Left lung (tissue), 10 donors: ENCODE data around the gene KIAA1549. TPM values are rescaled to one million over a fixed set of nuclear protein-coding genes. Genes with fewer than 3 reads are reported as not detected.

Source experiments
- ATAC-seq: fragments of 200-7000 bp; cut with Tn5 transposase; one replicate; pipeline ENCODE4 v1.9.1; 2020; ENCODE audit warnings: moderate library complexity
- DNase-seq, 4 donors: peaks; one replicate each; pipeline ENCODE4 v3.0.0-alpha.2; 2013 to 2020
- H3K27ac ChIP-seq, 2 donors: fragments of 200-600 bp; sonication (generic) in 1 of 2; one replicate each; pipeline versions ENCODE4 v1.5.0 to v1.8.0; 2020 to 2021
- H3K27me3 ChIP-seq, 2 donors: fragments of 200-600 bp; sonication (generic) in 1 of 2; one replicate each; pipeline versions ENCODE4 v1.5.0 to v1.8.0; 2020 to 2021
- H3K36me3 ChIP-seq, 2 donors: fragments of 200-600 bp; sonication (generic) in 1 of 2; one replicate each; pipeline versions ENCODE4 v1.5.0 to v1.8.0; 2020 to 2021
- H3K4me1 ChIP-seq, 2 donors: fragments of 200-600 bp; one replicate each; pipeline ENCODE4 v1.8.0; 2021
- H3K4me3 ChIP-seq, 2 donors: fragments of 200-600 bp; sonication (generic) in 1 of 2; one replicate each; pipeline versions ENCODE4 v1.5.0 to v1.8.0; 2020 to 2021; ENCODE audit warnings: mild to moderate bottlenecking in 1 of 2
- H3K9me3 ChIP-seq, 2 donors: fragments of 200-600 bp; sonication (generic) in 1 of 2; one replicate each; pipeline versions ENCODE4 v1.5.0 to v1.8.0; 2020 to 2021
- CTCF ChIP-seq, 2 donors: fragments of 200-600 bp; sonication (generic) in 1 of 2; IDR thresholded peaks; one replicate each; pipeline versions ENCODE4 v1.5.0 to v1.8.0; 2021; ENCODE audit warnings: antibody characterized with exemption in 2 of 2
- intact Hi-C, 2 donors: fragments of 100-400 bp; cut with DNase I; formaldehyde crosslinking; loops; one replicate each; pipeline versions ENCODE4 v1.11.2 to v1.14.2; 2022
- polyA plus RNA-seq, 6 donors: library from polyadenylated mRNA; unstranded; fragments of 120-200 nt; gene quantifications; one replicate each; pipeline ENCODE4 v1.2.1, GENCODE V29; 2013; ENCODE audit not compliant: insufficient read length in 6 of 6
- total RNA-seq, 2 donors: library from RNA; stranded (reverse); fragmentation: NEBNext Ultra II Directional; extraction: Animal tissue kit (Norgen Biotek cat#: 25700); gene quantifications; one replicate each; pipeline ENCODE4 v1.2.1, GENCODE V29; 2021
- donor health status: DM: no; HTN: yes; CAD: no.
- donor health status: DM: no; HTN: no; CAD: no.

Gene KIAA1549
- total and polyA plus RNA-seq, 8 donors = 4.1 to 16.9 (median 14.9) TPM

- no peaks in the 10 kb centered on the region for H3K27me3 ChIP-seq
- no peak for DNase-seq
- H3K9me3 ChIP-seq = no peaks in the 10 kb centered on the region
- no peak for ATAC-seq
- intact Hi-C loops = no loop called here
- H3K4me1 ChIP-seq = no peaks in the 10 kb centered on the region
- no peaks in the 10 kb centered on the region for H3K36me3 ChIP-seq
- TF ChIP-seq CTCF (IDR thresholded peaks at IDR 0.05) = no peak
- no peak overlapping the region for H3K27ac ChIP-seq
- H3K4me3 ChIP-seq = no peak overlapping the region
Measured at GRCh38 chr7:138875794-138876193, 105.4 kb downstream of the KIAA1549 start.

- ATAC-seq = no peak
- Histone ChIP-seq H3K36me3 (peaks cover 0 to 8% of the 10 kb centered on the region in 2 donors), H3K9me3 (no peaks in the 10 kb centered on the region), H3K27me3 (no peaks in the 10 kb centered on the region), H3K27ac (no peak overlapping the region), H3K4me1 (no peaks in the 10 kb centered on the region), H3K4me3 (no peak overlapping the region)
- no peak for DNase-seq
- intact Hi-C loops = no loop called here
- no peak for TF ChIP-seq CTCF (IDR thresholded peaks at IDR 0.05)
Measured at GRCh38 chr7:138873220-138873892, 107.8 kb downstream of the KIAA1549 start.

DNA sequence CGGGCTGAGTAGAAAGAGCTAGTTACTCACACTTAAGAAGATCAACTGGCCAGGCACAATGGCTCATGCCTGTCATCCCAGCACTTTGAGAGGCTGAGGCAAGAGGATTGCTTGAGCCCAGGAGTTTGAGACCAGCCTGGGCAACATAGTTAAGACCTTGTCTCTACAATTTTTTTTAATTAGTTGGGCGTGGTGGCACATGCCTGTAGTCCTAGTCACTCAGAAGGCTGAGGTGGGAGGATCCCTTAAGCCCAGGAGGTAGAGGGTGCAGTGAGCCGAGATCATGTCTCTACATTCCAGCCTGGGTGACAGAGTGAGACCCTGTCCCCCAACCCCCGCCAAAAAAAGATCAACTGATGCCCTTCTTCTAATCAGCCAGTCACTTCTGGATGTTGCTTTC, 108.6 kb downstream of the KIAA1549 start:
- H3K27me3 ChIP-seq = no peaks in the 10 kb centered on the region
- DNase-seq (no peak), ATAC-seq (no peak)
- TF ChIP-seq CTCF (IDR thresholded peaks at IDR 0.05) = no peak
- H3K27ac ChIP-seq = no peak overlapping the region
- intact Hi-C loops = no loop called here
- no peak overlapping the region for H3K4me3 ChIP-seq
- peaks cover 0 to 8% of the 10 kb centered on the region in 2 donors for H3K36me3 ChIP-seq
- no peaks in the 10 kb centered on the region for H3K9me3 ChIP-seq
- no peaks in the 10 kb centered on the region for H3K4me1 ChIP-seq

- no peaks in the 10 kb centered on the region for H3K27me3 ChIP-seq
- no peak for ATAC-seq
- intact Hi-C loops = no loop called here
- no peak for TF ChIP-seq CTCF (IDR thresholded peaks at IDR 0.05)
- peaks cover 0 to 8% of the 10 kb centered on the region in 2 donors for H3K36me3 ChIP-seq
- no peak overlapping the region for H3K4me3 ChIP-seq
- H3K27ac ChIP-seq = no peak overlapping the region
- DNase-seq = no peak
- H3K9me3 ChIP-seq = no peaks in the 10 kb centered on the region
- H3K4me1 ChIP-seq = no peaks in the 10 kb centered on the region
Measured at GRCh38 chr7:138871814-138872090, 109.4 kb downstream of the KIAA1549 start.

- no peaks in the 10 kb centered on the region for H3K9me3 ChIP-seq
- peaks cover 0 to 8% of the 10 kb centered on the region in 2 donors for H3K36me3 ChIP-seq
- TF ChIP-seq CTCF (IDR thresholded peaks at IDR 0.05) = no peak
- no peak overlapping the region for H3K27ac ChIP-seq
- H3K4me1 ChIP-seq = no peaks in the 10 kb centered on the region
- no peaks in the 10 kb centered on the region for H3K27me3 ChIP-seq
- ATAC-seq (no peak), DNase-seq (no peak)
- intact Hi-C loops = no loop called here
- H3K4me3 ChIP-seq = no peak overlapping the region
Measured at GRCh38 chr7:138871065-138871813, 110.0 kb downstream of the KIAA1549 start.
